DND-41 (cell line): Measurements from ENCODE around the gene PIK3R3.

Source experiments
- EZH2 ChIP-seq: IDR thresholded peaks from 3 replicates; pipeline ENCODE4 v1.6.1; 2012; ENCODE audit warnings: borderline replicate concordance, low read depth, mild to moderate bottlenecking, moderate library complexity, low read length, inconsistent platforms; ENCODE audit not compliant: severe bottlenecking
- TF ChIP-seq, protein P1 (sequence below): IDR thresholded peaks from 2 replicates; pipeline ENCODE4 v1.5.1; 2012; ENCODE audit warnings: borderline replicate concordance, low read length, moderate library complexity, mild to moderate bottlenecking; ENCODE audit not compliant: poor library complexity, severe bottlenecking; ENCODE audit errors: extremely low read depth

DNA sequence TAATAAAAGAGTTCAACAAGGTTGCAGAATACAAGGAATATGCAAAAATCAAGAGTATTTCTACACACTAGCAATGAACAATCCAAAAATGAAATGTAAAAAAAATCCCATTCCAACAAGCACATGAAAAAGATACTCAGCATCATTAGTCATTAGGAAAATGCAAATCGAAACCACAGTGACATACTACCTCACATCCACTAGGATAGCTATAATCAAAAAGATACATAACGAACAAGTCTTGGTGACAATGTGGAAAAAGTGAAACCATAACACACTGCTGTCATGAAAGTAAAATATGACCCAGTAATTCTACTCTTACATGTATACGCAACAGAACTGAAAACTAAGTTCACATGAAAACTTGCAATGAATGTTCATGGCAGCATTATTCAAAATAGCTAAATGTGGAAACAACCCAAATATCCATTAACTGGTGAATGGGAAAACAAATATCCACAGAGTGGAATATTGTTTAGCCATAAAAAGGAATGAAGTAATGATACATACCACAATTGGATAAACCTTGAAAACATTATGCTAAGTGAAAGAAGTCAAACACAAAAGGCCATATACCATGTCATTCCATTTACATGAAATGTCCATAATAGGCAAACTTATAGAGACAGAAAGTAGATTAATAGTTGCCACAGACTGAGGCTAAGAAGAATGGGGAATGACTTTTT, 34.3 kb downstream of the PIK3R3 start:
- TF ChIP-seq, protein P1, sequence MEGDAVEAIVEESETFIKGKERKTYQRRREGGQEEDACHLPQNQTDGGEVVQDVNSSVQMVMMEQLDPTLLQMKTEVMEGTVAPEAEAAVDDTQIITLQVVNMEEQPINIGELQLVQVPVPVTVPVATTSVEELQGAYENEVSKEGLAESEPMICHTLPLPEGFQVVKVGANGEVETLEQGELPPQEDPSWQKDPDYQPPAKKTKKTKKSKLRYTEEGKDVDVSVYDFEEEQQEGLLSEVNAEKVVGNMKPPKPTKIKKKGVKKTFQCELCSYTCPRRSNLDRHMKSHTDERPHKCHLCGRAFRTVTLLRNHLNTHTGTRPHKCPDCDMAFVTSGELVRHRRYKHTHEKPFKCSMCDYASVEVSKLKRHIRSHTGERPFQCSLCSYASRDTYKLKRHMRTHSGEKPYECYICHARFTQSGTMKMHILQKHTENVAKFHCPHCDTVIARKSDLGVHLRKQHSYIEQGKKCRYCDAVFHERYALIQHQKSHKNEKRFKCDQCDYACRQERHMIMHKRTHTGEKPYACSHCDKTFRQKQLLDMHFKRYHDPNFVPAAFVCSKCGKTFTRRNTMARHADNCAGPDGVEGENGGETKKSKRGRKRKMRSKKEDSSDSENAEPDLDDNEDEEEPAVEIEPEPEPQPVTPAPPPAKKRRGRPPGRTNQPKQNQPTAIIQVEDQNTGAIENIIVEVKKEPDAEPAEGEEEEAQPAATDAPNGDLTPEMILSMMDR, result no peak
- TF ChIP-seq EZH2, result no peak
